ENCODE measurements around the gene PATL2.
"Not testable (repeated sequence)": the region's sequence is repeated elsewhere in the genome, so short reads cannot be mapped to it uniquely, and the experiment has no call there.

Gene PATL2

DNA sequence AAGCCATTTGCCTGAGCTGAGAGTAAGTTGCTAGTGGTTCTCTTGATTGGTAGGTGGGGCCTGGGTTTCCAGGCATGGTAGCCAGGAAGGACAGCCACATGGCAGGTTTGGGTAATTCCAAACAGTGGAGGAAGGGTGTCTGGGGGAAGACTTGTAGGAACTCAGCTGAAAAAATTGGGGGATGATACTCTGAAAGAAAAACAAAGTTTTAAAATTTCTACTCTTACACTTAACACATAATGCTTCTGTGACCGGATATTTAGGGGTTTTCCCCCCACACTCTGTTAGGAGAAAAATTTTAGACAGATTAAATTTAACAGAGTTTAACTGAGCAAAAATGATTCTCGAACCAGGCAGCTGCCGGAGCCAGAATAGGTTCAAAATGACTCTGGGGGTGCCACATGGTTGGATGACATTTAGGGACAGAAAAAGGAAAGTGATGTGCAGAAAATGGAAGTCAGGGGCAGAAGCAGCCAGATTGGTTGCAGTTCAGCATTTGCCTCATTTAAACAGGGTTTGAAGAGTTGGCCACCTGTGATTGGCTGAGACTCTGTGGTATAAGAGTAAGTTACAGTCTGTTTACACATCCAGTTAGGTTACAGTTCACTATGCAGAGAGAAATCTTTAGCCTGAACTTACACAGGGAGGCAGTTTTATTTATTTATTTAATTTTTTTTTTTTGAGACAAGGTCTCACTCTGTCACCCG lies 8.3 kb upstream of the PATL2 start:
- DNase-seq, result no peak

DNA sequence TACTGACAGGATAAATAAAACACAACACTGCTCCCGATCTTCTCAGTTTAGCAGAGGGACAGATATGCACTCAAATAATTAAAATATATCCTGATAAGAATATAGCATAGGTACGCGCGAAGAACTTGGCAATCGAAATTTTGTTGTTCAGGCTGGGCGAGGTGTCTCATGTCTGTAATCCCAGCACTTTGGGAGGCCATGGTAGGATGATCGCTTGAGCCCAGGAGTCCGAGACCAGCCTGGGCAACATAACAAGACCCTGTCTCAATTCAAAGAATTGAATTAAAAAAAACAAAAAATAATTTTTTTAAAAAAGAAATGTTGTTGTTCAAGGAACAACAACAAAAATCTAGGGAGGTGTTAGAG lies 7.8 kb upstream of the PATL2 start:
- no peak for DNase-seq

DNA sequence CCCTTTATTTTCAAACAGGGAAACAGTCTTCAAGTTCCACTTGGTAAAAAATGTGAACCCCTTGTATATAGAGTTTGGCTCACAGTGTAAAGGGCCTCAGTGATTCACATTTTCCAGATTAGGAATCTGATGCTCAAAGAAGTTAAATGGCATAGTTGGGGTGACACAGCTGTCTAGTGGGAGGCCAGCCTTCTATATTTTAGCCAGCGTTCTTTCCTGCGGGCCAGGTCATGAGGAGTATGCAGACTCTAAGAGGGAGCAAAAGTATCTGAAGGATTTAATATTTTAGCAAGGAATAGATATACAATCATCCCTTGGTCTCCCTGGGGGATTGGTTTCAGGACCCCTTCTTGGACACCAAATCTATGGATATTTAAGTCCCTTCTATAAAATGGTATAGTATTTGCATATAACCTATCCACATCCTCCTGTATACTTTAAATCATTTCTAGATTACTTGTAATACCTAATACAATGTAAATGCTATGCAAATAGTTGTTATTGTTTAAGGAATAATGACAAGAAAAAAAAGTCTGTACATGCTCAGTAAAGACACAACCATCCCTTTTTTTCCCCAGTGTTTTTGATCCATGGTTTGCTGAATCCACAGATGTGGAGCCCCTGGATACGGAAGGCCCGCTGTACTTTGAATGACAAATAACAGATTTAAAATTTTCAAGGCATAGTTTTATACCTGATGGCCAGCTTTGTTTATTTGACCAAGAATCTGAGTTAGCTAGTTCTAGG lies 7.2 kb upstream of the PATL2 start:
- DNase-seq, result no peak

DNA sequence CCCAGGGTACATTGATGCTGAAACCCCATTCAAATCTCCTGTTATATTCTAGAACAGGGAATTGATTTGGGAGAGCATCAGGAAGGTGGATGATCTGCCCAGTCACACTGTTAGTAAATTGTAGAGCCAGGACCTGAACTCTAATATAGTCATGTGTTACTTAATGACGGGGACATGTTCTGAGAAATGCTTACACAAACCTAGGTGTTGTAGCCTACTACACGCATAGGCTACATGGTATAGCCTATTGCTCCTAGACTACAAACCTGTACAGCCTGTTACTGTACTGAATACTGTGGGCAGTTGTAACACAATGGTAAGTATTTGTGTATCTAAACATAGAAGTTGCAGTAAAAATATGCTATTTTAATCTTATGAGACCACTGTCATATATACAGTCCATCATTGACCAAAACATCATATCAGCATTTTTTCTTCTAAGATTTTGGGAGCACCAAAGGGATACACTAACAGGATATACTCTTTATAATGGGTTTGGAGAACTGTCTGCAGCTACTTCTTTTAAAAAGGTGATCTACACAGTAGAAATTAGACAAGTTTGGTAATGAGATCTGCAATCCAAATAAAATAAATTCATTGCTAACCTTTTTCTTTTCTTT lies 6.0 kb upstream of the PATL2 start:
- DNase-seq, result no peak

DNA sequence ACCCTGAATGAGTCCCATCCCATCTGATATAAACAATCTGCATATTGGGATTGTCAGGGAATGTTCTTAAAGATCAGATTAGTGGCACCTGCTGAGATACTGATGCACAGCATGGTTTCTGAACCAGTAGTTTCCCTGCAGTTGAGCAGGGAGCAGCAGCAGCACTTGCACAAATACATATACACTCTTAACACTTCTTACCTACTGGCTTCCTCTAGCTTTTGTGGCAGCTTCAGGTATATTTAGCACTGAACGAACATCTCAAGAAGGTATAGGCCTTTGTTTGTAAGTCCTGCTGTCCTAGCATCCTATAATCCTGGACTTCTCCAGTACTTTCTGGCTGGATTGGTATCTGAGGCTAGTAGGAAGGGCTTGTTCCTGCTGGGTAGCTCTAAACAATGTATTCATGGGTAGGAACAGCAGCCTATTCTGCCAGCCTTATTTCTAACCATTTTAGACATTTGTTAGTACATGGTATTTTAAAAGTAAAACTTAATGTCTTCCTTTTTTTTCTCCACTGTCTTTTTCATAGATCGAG lies 4.7 kb upstream of the PATL2 start:
- no peak for DNase-seq

DNA sequence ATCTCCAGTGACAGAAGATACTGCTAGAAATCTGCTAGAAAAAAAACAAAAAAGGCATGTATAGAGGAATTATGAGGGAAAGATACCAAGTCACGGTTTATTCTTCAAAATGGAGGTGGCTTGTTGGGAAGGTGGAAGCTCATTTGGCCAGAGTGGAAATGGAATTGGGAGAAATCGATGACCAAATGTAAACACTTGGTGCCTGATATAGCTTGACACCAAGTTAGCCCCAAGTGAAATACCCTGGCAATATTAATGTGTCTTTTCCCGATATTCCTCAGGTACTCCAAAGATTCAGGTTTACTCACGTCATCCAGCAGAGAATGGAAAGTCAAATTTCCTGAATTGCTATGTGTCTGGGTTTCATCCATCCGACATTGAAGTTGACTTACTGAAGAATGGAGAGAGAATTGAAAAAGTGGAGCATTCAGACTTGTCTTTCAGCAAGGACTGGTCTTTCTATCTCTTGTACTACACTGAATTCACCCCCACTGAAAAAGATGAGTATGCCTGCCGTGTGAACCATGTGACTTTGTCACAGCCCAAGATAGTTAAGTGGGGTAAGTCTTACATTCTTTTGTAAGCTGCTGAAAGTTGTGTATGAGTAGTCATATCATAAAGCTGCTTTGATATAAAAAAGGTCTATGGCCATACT lies 4.1 kb upstream of the PATL2 start:
- DNase-seq, result no peak

DNA sequence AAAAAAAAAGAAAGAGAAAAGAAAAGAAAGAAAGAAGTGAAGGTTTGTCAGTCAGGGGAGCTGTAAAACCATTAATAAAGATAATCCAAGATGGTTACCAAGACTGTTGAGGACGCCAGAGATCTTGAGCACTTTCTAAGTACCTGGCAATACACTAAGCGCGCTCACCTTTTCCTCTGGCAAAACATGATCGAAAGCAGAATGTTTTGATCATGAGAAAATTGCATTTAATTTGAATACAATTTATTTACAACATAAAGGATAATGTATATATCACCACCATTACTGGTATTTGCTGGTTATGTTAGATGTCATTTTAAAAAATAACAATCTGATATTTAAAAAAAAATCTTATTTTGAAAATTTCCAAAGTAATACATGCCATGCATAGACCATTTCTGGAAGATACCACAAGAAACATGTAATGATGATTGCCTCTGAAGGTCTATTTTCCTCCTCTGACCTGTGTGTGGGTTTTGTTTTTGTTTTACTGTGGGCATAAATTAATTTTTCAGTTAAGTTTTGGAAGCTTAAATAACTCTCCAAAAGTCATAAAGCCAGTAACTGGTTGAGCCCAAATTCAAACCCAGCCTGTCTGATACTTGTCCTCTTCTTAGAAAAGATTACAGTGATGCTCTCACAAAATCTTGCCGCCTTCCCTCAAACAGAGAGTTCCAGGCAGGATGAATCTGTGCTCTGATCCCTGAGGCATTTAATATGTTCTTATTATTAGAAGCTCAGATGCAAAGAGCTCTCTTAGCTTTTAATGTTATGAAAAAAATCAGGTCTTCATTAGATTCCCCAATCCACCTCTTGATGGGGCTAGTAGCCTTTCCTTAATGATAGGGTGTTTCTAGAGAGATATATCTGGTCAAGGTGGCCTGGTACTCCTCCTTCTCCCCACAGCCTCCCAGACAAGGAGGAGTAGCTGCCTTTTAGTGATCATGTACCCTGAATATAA lies 2.2 kb upstream of the PATL2 start:
- DNase-seq, result no peak

DNA sequence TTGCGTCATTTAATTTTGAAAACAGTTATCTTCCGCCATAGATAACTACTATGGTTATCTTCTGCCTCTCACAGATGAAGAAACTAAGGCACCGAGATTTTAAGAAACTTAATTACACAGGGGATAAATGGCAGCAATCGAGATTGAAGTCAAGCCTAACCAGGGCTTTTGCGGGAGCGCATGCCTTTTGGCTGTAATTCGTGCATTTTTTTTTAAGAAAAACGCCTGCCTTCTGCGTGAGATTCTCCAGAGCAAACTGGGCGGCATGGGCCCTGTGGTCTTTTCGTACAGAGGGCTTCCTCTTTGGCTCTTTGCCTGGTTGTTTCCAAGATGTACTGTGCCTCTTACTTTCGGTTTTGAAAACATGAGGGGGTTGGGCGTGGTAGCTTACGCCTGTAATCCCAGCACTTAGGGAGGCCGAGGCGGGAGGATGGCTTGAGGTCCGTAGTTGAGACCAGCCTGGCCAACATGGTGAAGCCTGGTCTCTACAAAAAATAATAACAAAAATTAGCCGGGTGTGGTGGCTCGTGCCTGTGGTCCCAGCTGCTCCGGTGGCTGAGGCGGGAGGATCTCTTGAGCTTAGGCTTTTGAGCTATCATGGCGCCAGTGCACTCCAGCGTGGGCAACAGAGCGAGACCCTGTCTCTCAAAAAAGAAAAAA lies 1.4 kb upstream of the PATL2 start:
- no peak for DNase-seq

DNA sequence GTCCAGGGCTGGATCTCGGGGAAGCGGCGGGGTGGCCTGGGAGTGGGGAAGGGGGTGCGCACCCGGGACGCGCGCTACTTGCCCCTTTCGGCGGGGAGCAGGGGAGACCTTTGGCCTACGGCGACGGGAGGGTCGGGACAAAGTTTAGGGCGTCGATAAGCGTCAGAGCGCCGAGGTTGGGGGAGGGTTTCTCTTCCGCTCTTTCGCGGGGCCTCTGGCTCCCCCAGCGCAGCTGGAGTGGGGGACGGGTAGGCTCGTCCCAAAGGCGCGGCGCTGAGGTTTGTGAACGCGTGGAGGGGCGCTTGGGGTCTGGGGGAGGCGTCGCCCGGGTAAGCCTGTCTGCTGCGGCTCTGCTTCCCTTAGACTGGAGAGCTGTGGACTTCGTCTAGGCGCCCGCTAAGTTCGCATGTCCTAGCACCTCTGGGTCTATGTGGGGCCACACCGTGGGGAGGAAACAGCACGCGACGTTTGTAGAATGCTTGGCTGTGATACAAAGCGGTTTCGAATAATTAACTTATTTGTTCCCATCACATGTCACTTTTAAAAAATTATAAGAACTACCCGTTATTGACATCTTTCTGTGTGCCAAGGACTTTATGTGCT lies 721 bp upstream of the PATL2 start:
- DNase-seq, result peak; percentile 73

DNA sequence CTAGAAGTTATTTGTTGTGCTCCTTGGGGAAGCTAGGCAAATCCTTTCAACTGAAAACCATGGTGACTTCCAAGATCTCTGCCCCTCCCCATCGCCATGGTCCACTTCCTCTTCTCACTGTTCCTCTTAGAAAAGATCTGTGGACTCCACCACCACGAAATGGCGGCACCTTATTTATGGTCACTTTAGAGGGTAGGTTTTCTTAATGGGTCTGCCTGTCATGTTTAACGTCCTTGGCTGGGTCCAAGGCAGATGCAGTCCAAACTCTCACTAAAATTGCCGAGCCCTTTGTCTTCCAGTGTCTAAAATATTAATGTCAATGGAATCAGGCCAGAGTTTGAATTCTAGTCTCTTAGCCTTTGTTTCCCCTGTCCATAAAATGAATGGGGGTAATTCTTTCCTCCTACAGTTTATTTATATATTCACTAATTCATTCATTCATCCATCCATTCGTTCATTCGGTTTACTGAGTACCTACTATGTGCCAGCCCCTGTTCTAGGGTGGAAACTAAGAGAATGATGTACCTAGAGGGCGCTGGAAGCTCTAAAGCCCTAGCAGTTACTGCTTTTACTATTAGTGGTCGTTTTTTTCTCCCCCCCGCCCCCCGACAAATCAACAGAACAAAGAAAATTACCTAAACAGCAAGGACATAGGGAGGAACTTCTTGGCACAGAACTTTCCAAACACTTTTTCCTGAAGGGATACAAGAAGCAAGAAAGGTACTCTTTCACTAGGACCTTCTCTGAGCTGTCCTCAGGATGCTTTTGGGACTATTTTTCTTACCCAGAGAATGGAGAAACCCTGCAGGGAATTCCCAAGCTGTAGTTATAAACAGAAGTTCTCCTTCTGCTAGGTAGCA lies 657 bp downstream of the PATL2 start:
- no peak for DNase-seq

DNA sequence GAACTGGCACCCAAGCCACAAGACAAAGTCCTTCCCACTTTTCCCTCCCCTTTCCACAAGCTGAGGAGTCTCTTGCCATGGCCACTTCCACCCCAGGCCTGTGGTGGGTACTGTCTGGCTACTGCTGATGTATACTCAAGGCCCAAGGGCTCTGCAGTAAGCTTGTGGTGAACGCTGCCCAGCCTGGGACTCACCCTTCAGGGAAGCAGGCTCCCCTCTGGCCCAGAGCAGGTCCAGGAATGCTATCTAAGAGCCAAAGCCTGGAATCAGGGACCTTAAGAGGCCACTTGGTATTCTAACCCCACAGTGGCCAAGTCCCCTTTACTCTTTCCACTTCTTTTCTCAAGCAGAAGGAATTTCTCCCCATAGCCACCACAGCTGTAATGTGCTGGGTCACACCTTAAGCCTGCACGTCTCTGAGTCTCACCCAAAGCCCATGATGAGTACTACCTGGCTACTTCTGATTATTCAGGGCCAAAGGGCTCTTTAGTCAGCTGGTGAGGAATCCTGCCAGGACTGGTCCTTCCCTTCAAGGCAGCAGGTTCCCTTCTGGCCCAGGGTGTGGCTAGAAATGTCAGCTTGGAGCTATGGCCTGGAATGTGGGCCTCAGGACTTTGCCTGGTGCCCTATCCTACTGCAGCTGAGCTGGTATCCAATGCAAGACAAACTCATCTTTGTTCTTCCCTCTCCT lies 4.0 kb downstream of the PATL2 start:
- no peak for DNase-seq

DNA sequence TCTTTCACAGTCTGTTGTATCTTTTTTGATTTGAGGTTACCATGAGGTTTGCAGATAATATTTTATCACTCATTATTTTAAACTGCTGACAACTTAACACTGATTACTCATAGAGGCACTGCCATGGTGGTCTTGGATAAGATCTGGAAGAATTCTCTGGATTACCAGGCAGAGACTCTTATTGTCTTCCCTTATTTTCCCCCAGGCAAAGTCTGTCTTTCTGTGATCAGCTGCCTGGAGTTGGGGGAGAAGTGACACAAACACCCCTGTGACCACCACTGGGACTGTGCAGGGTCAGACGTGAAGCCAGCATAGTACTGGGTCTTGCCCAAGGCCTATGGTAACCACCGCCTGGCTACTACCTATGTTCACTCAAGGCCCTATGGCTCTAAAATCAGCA lies 4.7 kb downstream of the PATL2 start:
- no peak for DNase-seq

DNA sequence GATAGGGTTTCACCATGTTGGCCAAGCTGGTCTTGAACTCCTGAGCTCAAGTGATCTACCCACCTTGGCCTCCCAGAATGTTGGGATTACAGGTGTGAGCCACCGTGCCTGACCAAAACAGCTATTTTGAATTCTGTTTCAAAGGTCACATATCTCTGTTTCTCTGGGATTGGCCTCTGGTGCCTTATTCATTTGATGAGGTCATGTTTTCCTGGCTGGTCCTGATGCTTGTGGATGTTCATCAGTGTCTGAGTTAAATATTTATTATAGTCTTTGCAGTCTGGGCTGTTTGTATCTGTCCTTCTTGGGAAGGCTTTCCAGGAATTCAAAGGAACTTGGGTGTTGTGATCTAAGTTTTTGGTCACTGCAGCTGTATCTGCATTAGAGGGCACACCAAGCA lies 5.1 kb downstream of the PATL2 start:
- no peak for DNase-seq

DNA sequence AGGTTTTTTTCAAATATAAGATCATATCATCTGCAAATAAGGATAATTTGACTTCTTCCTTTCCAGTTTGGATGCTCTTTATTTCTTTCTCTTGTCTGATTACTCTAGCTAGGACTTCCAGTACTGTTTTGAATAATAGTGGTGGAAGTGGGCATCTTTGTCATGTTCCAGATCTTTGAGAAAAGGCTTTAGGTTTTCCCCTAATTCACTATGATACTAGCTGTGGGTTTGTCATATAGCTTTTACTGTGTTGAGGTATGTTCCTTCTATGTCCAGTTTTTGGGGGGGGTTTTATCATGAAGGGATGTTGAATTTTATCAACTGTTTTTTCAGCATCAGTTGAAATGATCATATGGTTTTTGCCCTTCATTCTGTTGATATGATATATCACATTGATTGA lies 10.4 kb downstream of the PATL2 start:
- DNase-seq, result not testable (repeated sequence)

DNA sequence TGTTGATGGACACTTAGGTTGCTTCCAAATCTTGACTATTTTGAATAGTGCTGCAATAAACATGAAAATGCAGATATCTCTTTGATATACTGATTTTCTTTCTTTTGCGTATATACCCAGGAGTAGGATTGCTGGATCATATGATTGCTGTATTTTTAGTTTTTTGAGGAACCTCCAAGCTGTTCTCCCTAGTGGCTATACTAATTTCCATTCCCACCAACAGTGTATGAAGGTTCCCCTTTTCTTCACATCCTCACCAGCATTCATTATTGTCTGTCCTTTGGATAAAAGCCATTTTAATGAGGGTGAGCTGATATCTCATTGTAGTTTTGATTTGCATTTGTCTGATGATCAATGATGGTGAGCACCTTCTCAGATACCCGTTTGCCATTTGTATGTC lies 12.5 kb downstream of the PATL2 start:
- DNase-seq, result no peak

DNA sequence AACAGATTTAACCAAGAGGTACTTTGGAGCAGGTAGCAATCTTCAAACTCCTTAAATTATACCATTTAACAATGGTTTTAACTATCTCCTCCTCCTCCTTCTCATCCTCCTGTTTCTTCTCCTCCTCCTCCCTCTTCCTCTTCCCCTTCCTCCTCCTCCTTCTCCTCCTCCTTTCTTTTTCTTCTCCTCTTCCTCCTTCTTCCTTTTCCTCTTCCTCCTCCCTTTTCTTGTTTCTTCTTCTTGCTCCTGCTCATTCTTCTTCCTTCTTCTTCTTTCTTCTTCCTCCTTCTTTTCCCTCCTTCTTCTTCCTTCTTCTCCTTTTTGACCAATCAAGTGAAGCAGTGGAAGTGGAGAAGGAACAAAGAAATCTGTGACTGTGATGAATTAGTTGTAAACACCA lies 14.1 kb downstream of the PATL2 start:
- no peak for DNase-seq

DNA sequence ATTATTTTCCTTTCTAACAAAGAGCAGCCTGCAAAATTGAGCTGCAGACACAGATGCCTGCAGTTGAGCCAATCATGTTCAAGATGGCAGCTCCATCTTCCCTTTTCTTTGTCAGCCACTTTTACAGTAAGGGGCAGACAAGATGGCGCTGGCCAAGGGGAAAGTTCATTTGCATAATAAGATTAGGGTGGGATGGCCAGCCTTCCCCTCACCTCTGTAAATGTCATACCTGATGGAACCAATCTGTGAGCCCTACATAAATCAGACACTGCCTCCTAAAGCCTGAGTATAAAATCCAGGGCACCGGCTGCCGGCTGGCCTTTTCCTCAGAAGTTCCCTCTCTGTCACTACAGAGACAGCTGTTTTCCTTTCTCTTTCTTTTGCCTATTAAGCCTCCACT lies 15.8 kb downstream of the PATL2 start:
- no peak for DNase-seq

DNA sequence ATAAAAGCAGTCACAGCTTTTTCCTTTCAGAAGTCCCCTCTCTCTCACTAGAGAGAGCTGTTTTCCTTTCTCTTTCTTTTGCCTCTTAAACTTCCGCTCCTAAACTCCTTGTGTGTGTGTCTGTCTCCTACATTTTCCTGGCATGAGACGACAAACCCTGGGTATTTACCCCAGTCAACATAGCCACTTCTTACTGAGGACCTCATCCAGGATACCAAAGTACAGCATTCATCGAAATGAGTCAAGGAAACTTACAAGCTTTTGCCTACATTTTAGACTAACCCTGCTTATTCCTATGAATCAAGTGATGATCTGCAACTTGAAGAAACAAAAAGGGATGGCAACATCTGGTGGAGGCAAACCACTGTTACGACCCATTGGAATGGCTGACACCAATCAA lies 16.7 kb downstream of the PATL2 start:
- DNase-seq, result no peak

DNA sequence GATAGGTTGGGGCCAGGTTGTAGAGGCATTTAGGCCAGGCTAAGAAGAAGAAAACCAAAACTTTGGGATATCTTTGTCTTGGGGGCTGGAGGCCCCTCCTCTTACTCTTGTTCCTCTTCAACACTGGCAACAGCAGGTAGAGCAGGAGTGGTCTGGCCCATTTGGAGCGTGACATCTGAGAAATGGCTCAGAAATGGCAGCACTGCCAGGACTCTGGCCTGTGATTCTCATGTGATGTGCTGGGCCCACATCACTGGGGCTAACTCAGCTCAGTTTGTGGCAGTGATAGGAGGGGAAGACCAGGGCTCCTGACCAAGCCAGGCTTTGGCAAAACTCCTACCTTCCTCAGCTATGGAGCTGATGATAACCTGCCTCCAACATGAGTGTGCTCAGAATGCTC lies 18.5 kb downstream of the PATL2 start:
- DNase-seq, result no peak

DNA sequence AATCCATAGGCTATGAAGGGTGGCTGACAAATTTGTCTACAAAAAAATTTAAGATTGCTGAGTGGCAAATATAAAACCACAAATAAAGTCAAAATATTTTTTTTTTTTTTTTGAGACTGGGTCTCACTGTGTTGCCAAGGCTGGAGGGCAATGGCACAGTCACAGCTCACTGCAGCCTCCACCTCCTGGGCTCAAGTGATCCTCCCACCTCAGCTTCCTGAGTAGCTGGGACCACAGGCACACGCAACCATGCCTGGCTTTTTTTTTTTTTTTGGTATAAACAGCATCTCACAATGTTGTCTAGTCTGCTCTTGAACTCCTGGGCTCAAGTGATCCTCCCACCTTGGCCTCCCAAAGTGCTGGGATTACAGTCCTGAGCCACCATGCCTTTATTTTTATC lies 20.9 kb downstream of the PATL2 start:
- not testable (repeated sequence) for DNase-seq
